SH-SY5Y (cell line): ENCODE data around the gene NOP14.

Experiments
- GATA2 ChIP-seq: IDR thresholded peaks from 2 replicates; pipeline ENCODE4 v1.6.1; 2011; ENCODE audit warnings: mild to moderate bottlenecking, low read depth, low read length
- GATA3 ChIP-seq: IDR thresholded peaks from 2 replicates; pipeline ENCODE4 v1.6.1; 2011; ENCODE audit warnings: low read depth, mild to moderate bottlenecking, low read length, moderate library complexity

GRCh38 chr4:2968381-2968780, 5.2 kb upstream of the NOP14 start:
- no peak for TF ChIP-seq GATA2
- TF ChIP-seq GATA3, result no peak
